Uterus (tissue), 2 donors: Measurements from ENCODE around the gene ZNF432.

ENCODE experiments used
- POLR2A ChIP-seq, 2 donors: fragments of 450-650 bp; IDR thresholded peaks; one replicate each; pipeline ENCODE4 v1.6.1; 2016; ENCODE audit warnings: antibody characterized with exemption in 2 of 2, mild to moderate bottlenecking in 1 of 2, moderate library complexity in 1 of 2
- TF ChIP-seq, protein P1 (sequence below), 4 experiments: fragments of 200-600 bp in 2 of 4; fragments of 450-650 bp in 2 of 4; sonication (generic) in 2 of 4; IDR thresholded peaks; one replicate each; pipeline ENCODE4 v1.5.1; 2016 to 2019; ENCODE audit warnings: antibody characterized with exemption in 4 of 4, mild to moderate bottlenecking in 2 of 4, moderate library complexity in 1 of 4

DNA sequence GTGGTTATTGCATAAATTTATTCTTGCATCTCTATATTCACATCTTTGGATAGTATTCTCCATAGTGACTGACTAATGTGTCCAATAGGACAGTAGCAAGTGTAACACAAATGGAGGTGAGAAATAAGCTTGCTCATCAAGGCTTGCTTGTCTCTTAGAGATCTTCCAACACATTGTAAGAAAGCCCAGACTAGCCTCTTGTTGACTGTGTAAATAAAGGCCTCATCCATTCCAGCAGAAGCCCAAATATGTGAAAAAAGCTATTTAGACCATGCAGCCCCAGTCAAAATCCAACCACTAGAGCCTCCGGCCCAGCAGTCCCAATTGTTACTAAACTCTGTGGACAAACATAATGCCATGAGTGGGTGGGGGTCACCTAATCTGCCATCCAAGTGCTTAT, 38.0 kb downstream of the ZNF432 start:
- TF ChIP-seq, protein P1, sequence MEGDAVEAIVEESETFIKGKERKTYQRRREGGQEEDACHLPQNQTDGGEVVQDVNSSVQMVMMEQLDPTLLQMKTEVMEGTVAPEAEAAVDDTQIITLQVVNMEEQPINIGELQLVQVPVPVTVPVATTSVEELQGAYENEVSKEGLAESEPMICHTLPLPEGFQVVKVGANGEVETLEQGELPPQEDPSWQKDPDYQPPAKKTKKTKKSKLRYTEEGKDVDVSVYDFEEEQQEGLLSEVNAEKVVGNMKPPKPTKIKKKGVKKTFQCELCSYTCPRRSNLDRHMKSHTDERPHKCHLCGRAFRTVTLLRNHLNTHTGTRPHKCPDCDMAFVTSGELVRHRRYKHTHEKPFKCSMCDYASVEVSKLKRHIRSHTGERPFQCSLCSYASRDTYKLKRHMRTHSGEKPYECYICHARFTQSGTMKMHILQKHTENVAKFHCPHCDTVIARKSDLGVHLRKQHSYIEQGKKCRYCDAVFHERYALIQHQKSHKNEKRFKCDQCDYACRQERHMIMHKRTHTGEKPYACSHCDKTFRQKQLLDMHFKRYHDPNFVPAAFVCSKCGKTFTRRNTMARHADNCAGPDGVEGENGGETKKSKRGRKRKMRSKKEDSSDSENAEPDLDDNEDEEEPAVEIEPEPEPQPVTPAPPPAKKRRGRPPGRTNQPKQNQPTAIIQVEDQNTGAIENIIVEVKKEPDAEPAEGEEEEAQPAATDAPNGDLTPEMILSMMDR (IDR thresholded peaks at IDR 0.05), result no peak
- TF ChIP-seq POLR2A (IDR thresholded peaks at IDR 0.05), result no peak
